Liver (tissue), 9 donors: ENCODE measurements around the gene NIPAL4. TPM values are rescaled to one million over a fixed set of nuclear protein-coding genes. Genes with fewer than 3 reads are reported as not detected.

Experiments used
- DNase-seq: peaks from one replicate; pipeline ENCODE4 v3.0.0-alpha.2; 2017; ENCODE audit warnings: low spot score
- H3K27ac ChIP-seq, 2 donors: one replicate each; pipeline ENCODE4 v1.7.0; 2013; ENCODE audit warnings: inconsistent platforms in 2 of 2, low read length in 2 of 2, control low read depth in 1 of 2, low read depth in 1 of 2, mild to moderate bottlenecking in 1 of 2
- H3K27me3 ChIP-seq, 4 donors: one replicate each; pipeline versions ENCODE4 v1.6.1 to v1.7.0; 2013; ENCODE audit warnings: low read length in 3 of 4, inconsistent platforms in 1 of 4, mild to moderate bottlenecking in 1 of 4, moderate library complexity in 1 of 4; ENCODE audit not compliant: control insufficient read depth in 4 of 4, insufficient read depth in 4 of 4
- H3K36me3 ChIP-seq, 4 donors: one replicate each; pipeline versions ENCODE4 v1.6.1 to v1.7.0; 2013; ENCODE audit warnings: low read length in 3 of 4, mild to moderate bottlenecking in 3 of 4, low read depth in 1 of 4, moderate library complexity in 1 of 4; ENCODE audit not compliant: control insufficient read depth in 4 of 4, insufficient read depth in 3 of 4
- H3K4me1 ChIP-seq, 4 donors: one replicate each; pipeline versions ENCODE4 v1.6.1 to v1.7.0; 2013; ENCODE audit warnings: low read length in 3 of 4, mild to moderate bottlenecking in 3 of 4, moderate library complexity in 1 of 4; ENCODE audit not compliant: control insufficient read depth in 4 of 4, insufficient read depth in 4 of 4
- H3K4me3 ChIP-seq, 3 donors: one replicate each; pipeline versions ENCODE4 v1.6.1 to v1.7.0; 2013; ENCODE audit warnings: low read length in 3 of 3, control low read depth in 1 of 3, low read depth in 1 of 3, mild to moderate bottlenecking in 1 of 3
- H3K9ac ChIP-seq, 2 donors: one replicate each; pipeline ENCODE4 v1.7.0; 2013; ENCODE audit warnings: low read length in 2 of 2, mild to moderate bottlenecking in 2 of 2, moderate library complexity in 2 of 2, control low read depth in 1 of 2, low read depth in 1 of 2
- H3K9me3 ChIP-seq, 4 donors: one replicate each; pipeline versions ENCODE4 v1.6.1 to v1.7.0; 2013; ENCODE audit warnings: low read length in 3 of 4; ENCODE audit not compliant: control insufficient read depth in 4 of 4
- CTCF ChIP-seq: fragments of 150-350 bp; IDR thresholded peaks from 2 replicates; pipeline ENCODE4 v1.5.1; 2017; ENCODE audit warnings: improper control_type of control experiment, low read depth, low read length; ENCODE audit not compliant: missing input control
- EGR1 ChIP-seq, 2 donors: IDR thresholded peaks; 2 replicates each; pipeline ENCODE4 v1.6.1; 2016 to 2018; ENCODE audit warnings: antibody characterized with exemption in 2 of 2, low read depth in 2 of 2
- FOXA2 ChIP-seq: IDR thresholded peaks from 2 replicates; pipeline ENCODE4 v1.6.1; 2016; ENCODE audit warnings: antibody characterized with exemption
- GABPA ChIP-seq, 2 donors: IDR thresholded peaks in 1 of 2; conservative IDR thresholded peaks in 1 of 2; 2 replicates each; pipeline ENCODE4 v1.6.1; 2016; ENCODE audit warnings: antibody characterized with exemption in 2 of 2, mild to moderate bottlenecking in 1 of 2, moderate library complexity in 1 of 2
- HNF4A ChIP-seq, 2 donors: conservative IDR thresholded peaks; 2 replicates each; pipeline ENCODE4 v1.6.1; 2016; ENCODE audit warnings: antibody characterized with exemption in 2 of 2, mild to moderate bottlenecking in 2 of 2
- JUND ChIP-seq, 2 donors: IDR thresholded peaks; 2 replicates each; pipeline ENCODE4 v1.6.1; 2016; ENCODE audit warnings: antibody characterized with exemption in 2 of 2
- MAX ChIP-seq: IDR thresholded peaks from 2 replicates; pipeline ENCODE4 v1.6.1; 2016; ENCODE audit warnings: antibody characterized with exemption
- NR2F2 ChIP-seq: IDR thresholded peaks from 2 replicates; pipeline ENCODE4 v1.6.1; 2016; ENCODE audit warnings: antibody characterized with exemption
- RAD21 ChIP-seq, 2 donors: IDR thresholded peaks; 2 replicates each; pipeline ENCODE4 v1.6.1; 2016; ENCODE audit warnings: antibody characterized with exemption in 2 of 2, mild to moderate bottlenecking in 2 of 2
- RXRA ChIP-seq, 2 donors: IDR thresholded peaks; 2 replicates each; pipeline ENCODE4 v1.6.1; 2017 to 2018; ENCODE audit warnings: antibody characterized with exemption in 2 of 2, mild to moderate bottlenecking in 1 of 2
- SP1 ChIP-seq: IDR thresholded peaks from 2 replicates; pipeline ENCODE4 v1.6.1; 2018; ENCODE audit warnings: antibody characterized with exemption, mild to moderate bottlenecking
- TAF1 ChIP-seq: conservative IDR thresholded peaks from 2 replicates; pipeline ENCODE4 v1.6.1; 2016; ENCODE audit warnings: antibody characterized with exemption, mild to moderate bottlenecking
- ZBTB33 ChIP-seq: IDR thresholded peaks from 2 replicates; pipeline ENCODE4 v1.6.1; 2016; ENCODE audit warnings: antibody characterized with exemption
- WGBS: extraction: QIAGEN DNeasy Blood & Tissue Kit; methylation state at CpG from one replicate; pipeline ENCODE4 v1.1.7; 2013; 5-methylcytosine and 5-hydroxymethylcytosine counted together
- polyA plus RNA-seq, 2 donors: library from polyadenylated mRNA; stranded (reverse) in 1 of 2; unstranded in 1 of 2; fragments of 200-250 nt in 1 of 2; fragments of >200 nt in 1 of 2; fragmentation: Nextera tagmentation in 1 of 2; extraction: Ambion mirVana in 1 of 2; gene quantifications; one replicate each; pipeline versions ENCODE4 v1.2.1 to v1.2.3, GENCODE V29; 2013 to 2015
- total RNA-seq, 2 donors: library from RNA; depleted of rRNA; stranded (reverse); fragments of >200 nt; gene quantifications; one replicate each; pipeline ENCODE4 v1.2.3, GENCODE V29; 2014
- TF ChIP-seq, protein P1 (sequence below): IDR thresholded peaks from 2 replicates; pipeline ENCODE4 v1.6.1; 2016; ENCODE audit warnings: antibody characterized with exemption, mild to moderate bottlenecking
- donor health status: healthy.
- donor health status: healthy.
- donor health status: healthy.
- donor health status: healthy.
- donor health status: healthy.

The NIPAL4 gene
- total and polyA plus RNA-seq, 4 donors: not detected

GRCh38 chr5:157496864-157497263 is 36.9 kb downstream of the NIPAL4 start:
- WGBS: 98% methylated on average over 8 of the region's 8 CpGs
- DNase-seq: no peak
- H3K27ac ChIP-seq: no peak overlapping the region
- H3K27me3 ChIP-seq: no peaks in the 10 kb centered on the region
- TF ChIP-seq, protein P1, sequence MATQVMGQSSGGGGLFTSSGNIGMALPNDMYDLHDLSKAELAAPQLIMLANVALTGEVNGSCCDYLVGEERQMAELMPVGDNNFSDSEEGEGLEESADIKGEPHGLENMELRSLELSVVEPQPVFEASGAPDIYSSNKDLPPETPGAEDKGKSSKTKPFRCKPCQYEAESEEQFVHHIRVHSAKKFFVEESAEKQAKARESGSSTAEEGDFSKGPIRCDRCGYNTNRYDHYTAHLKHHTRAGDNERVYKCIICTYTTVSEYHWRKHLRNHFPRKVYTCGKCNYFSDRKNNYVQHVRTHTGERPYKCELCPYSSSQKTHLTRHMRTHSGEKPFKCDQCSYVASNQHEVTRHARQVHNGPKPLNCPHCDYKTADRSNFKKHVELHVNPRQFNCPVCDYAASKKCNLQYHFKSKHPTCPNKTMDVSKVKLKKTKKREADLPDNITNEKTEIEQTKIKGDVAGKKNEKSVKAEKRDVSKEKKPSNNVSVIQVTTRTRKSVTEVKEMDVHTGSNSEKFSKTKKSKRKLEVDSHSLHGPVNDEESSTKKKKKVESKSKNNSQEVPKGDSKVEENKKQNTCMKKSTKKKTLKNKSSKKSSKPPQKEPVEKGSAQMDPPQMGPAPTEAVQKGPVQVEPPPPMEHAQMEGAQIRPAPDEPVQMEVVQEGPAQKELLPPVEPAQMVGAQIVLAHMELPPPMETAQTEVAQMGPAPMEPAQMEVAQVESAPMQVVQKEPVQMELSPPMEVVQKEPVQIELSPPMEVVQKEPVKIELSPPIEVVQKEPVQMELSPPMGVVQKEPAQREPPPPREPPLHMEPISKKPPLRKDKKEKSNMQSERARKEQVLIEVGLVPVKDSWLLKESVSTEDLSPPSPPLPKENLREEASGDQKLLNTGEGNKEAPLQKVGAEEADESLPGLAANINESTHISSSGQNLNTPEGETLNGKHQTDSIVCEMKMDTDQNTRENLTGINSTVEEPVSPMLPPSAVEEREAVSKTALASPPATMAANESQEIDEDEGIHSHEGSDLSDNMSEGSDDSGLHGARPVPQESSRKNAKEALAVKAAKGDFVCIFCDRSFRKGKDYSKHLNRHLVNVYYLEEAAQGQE: no peak
- TF ChIP-seq TAF1 (no peak), SP1 (no peak)
- no peaks in the 10 kb centered on the region for H3K9me3 ChIP-seq
- H3K4me1 ChIP-seq: no peaks in the 10 kb centered on the region
- peaks cover 2 to 14% (median 10%) of the 10 kb centered on the region in 4 donors for H3K36me3 ChIP-seq
- H3K9ac ChIP-seq: no peak overlapping the region
- no peak overlapping the region for H3K4me3 ChIP-seq

DNA sequence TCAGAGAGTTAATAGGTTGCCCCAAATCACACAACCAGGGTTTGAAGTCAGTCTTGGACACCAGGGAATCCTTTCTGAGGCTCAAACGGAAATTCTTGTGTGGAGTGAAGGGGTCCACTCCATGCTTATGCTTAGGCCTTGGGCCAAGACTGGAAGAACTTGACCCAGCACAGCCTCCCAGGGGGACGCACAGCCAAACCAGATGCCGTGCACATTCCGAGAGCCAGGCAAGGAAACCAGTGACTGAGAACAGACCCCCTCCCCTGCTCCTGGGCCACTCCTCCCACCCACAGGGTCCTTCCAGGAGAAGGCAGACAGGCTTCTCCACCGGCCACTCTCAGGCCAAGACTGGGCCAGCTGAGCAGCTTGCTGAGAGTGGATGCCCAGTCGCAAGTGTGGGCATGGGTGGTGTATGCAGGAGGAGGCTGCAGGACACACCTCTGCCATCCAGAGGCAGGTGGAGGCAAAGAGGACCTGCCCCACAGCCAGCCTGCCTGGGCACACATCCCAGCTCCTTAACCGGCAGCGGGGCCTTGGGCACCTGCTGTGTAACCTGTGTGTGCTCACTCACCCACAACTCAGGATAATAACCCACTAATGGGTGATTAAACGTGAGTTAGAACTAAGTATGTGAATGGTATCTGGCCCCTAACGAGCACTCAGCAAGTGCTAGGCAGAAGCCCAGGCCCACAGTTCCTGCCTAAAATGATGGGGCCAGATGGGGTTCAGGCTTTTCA is 38.0 kb downstream of the NIPAL4 start:
- H3K9me3 ChIP-seq: no peaks in the 10 kb centered on the region
- no peak overlapping the region for H3K9ac ChIP-seq
- H3K4me3 ChIP-seq: no peak overlapping the region
- H3K4me1 ChIP-seq: no peaks in the 10 kb centered on the region
- 93% methylated on average over 10 of the region's 10 CpGs for WGBS
- TF ChIP-seq SP1 (no peak), NR2F2 (no peak)
- no peak for DNase-seq
- H3K27me3 ChIP-seq: no peaks in the 10 kb centered on the region
- no peak overlapping the region for H3K27ac ChIP-seq
- peaks cover 2 to 13% (median 7%) of the 10 kb centered on the region in 4 donors for H3K36me3 ChIP-seq

- WGBS: 85% methylated on average over 8 of the region's 8 CpGs
- DNase-seq: no peak
- no peaks in the 10 kb centered on the region for H3K4me1 ChIP-seq
- TF ChIP-seq TAF1 (no peak), CTCF (no peak), FOXA2 (no peak), NR2F2 (no peak), JUND (IDR thresholded peaks at IDR 0.05) (no peak), RAD21 (IDR thresholded peaks at IDR 0.05) (no peak), SP1 (no peak), RXRA (IDR thresholded peaks at IDR 0.05) (no peak), MAX (no peak), EGR1 (IDR thresholded peaks at IDR 0.05; ENCODE audit: low read depth in 2 of 2) (no peak), ZBTB33 (no peak), HNF4A (conservative IDR thresholded peaks at IDR 0.05) (no peak), GABPA (IDR thresholded peaks at IDR 0.05 in 1 of 2, conservative IDR thresholded peaks at IDR 0.05 in 1 of 2) (no peak)
- TF ChIP-seq, protein P1: no peak
- H3K27me3 ChIP-seq: no peaks in the 10 kb centered on the region
- no peaks in the 10 kb centered on the region for H3K9me3 ChIP-seq
- H3K4me3 ChIP-seq: no peak overlapping the region
- no peak overlapping the region for H3K27ac ChIP-seq
- no peak overlapping the region for H3K9ac ChIP-seq
- peaks cover 4 to 14% (median 7%) of the 10 kb centered on the region in 4 donors for H3K36me3 ChIP-seq
Measured at GRCh38 chr5:157502143-157502647, 42.2 kb downstream of the NIPAL4 start.
